ENCODE results near the gene CGREF1. TPM values are rescaled to one million over a fixed set of nuclear protein-coding genes. Genes with fewer than 3 reads are reported as not detected.
"Not testable (repeated sequence)": the region's sequence is repeated elsewhere in the genome, so short reads cannot be mapped to it uniquely, and the experiment has no call there.

CGREF1 gene
- total and polyA plus RNA-seq, 7 donors, result 0.68 to 2.6 (median 1.1) TPM; not detected in 2

GRCh38 chr2:27125104-27125503, 6.2 kb upstream of the CGREF1 start:
- H3K36me3 ChIP-seq, result peaks cover 0 to 5% (median 1%) of the 10 kb centered on the region in 4 donors
- H3K4me3 ChIP-seq, result no peak overlapping the region
- H3K27me3 ChIP-seq, result no peaks in the 10 kb centered on the region
- H3K27ac ChIP-seq, result no peak overlapping the region
- no peaks in the 10 kb centered on the region for H3K9me3 ChIP-seq
- DNase-seq, result no peak
- TF ChIP-seq POLR2A (IDR thresholded peaks at IDR 0.05) (no peak), EP300 (IDR thresholded peaks at IDR 0.05) (no peak), POLR2AphosphoS5 (IDR thresholded peaks at IDR 0.05) (no peak), CTCF (IDR thresholded peaks at IDR 0.05) (no peak)
- WGBS, 2 donors, result 92 to 93% methylated on average over 3 of the region's 3 CpGs
- H3K4me1 ChIP-seq, result peaks cover 0 to 11% (median 3%) of the 10 kb centered on the region in 4 donors
- intact Hi-C loops (cut with DNase I), result no loop called here

GRCh38 chr2:27123302-27124150, 4.6 kb upstream of the CGREF1 start, which contains the start of gene ABHD1:
TSS of gene ABHD1 (plus strand) at chr2:27123815. CDS start at chr2:27123949, 134 bp downstream.
- no peaks in the 10 kb centered on the region for H3K9me3 ChIP-seq
- peak within 1 kb of the TSS; percentile 27 to 63 (median 54) for H3K4me3 ChIP-seq
- H3K27me3 ChIP-seq, result peaks cover 8 to 12% (median 10%) of the 10 kb centered on the region in 3 donors
- peak; percentile 79 for DNase-seq
- H3K36me3 ChIP-seq, result no peaks in the 10 kb centered on the region
- H3K27ac ChIP-seq, result peak within 1 kb of the TSS; percentile 4 to 43 (median 36)
- no peak for TF ChIP-seq POLR2A (IDR thresholded peaks at IDR 0.05)
- TF ChIP-seq EP300 (IDR thresholded peaks at IDR 0.05), result no peak
- no peak for TF ChIP-seq POLR2AphosphoS5 (IDR thresholded peaks at IDR 0.05)
- no peak for TF ChIP-seq CTCF (IDR thresholded peaks at IDR 0.05)
- H3K4me1 ChIP-seq, result peaks cover 0 to 18% (median 10%) of the 10 kb centered on the region in 4 donors
- 5 to 7% methylated on average over 47 of the region's 47 CpGs for WGBS, 2 donors
- intact Hi-C loops (cut with DNase I), result no loop called here

GRCh38 chr2:27122791-27123190, 3.9 kb upstream of the CGREF1 start:
- WGBS, 2 donors, result 93% methylated on average over 7 of the region's 7 CpGs
- no peaks in the 10 kb centered on the region for H3K9me3 ChIP-seq
- H3K4me1 ChIP-seq, result peaks cover 0 to 23% (median 13%) of the 10 kb centered on the region in 4 donors
- TF ChIP-seq POLR2A (IDR thresholded peaks at IDR 0.05) (no peak), CTCF (IDR thresholded peaks at IDR 0.05) (no peak), POLR2AphosphoS5 (IDR thresholded peaks at IDR 0.05) (no peak)
- peaks cover 16 to 19% (median 18%) of the 10 kb centered on the region in 3 donors for H3K27me3 ChIP-seq
- H3K36me3 ChIP-seq, result no peaks in the 10 kb centered on the region
- no peak overlapping the region for H3K27ac ChIP-seq
- DNase-seq, result peak; percentile 59
- intact Hi-C loops (cut with DNase I), result no loop called here
- peak overlapping the region in 1 of 4 donors; percentile 52 for H3K4me3 ChIP-seq

DNA sequence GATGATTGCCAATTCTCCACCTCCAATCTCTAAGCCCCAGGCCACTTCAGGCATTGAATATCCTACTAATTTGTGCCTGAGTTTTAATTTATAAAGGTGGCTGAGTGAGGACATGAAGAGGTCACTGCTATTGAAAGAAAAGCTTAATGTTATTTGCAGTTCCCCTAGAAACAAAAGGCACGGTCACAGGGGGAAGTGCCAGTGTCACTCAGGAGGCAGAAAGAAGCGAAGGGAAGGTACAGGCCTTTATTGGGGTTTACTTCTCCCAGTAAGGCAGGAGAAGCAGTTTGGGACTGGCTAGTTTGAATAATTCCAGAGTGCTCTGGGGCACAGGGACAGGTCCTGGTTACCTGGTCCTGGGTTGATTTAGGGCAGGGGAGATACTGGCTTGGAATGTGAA, 3.0 kb upstream of the CGREF1 start:
- peaks cover 0 to 23% (median 13%) of the 10 kb centered on the region in 4 donors for H3K4me1 ChIP-seq
- peaks cover 16 to 28% (median 23%) of the 10 kb centered on the region in 3 donors for H3K27me3 ChIP-seq
- H3K9me3 ChIP-seq, result no peaks in the 10 kb centered on the region
- H3K4me3 ChIP-seq, result no peak overlapping the region
- no peak for TF ChIP-seq POLR2A (IDR thresholded peaks at IDR 0.05)
- TF ChIP-seq EP300 (IDR thresholded peaks at IDR 0.05), result no peak
- TF ChIP-seq CTCF (IDR thresholded peaks at IDR 0.05), result no peak
- no peak for TF ChIP-seq POLR2AphosphoS5 (IDR thresholded peaks at IDR 0.05)
- intact Hi-C loops (cut with DNase I), result no loop called here
- no peaks in the 10 kb centered on the region for H3K36me3 ChIP-seq
- H3K27ac ChIP-seq, result no peak overlapping the region
- 77 to 80% methylated on average over 2 of the region's 2 CpGs for WGBS, 2 donors
- no peak for DNase-seq

DNA sequence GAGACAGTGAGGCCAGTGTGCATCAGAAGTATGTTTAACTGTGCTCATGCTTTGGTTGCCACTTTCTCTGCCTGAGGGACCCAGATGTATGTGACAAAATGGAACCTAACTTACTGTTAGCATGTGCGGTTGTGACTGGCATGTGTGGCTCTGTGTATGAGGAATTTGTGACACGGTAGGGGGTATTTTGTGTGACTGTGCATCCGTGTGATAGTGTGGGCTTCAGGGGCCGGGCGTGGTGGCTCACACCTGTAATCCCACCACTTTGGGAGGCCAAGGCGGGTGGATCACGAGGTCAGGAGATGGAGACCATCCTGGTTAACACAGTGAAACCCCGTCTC, 372 bp upstream of the CGREF1 start:
- peaks cover 16 to 33% (median 23%) of the 10 kb centered on the region in 3 donors for H3K27me3 ChIP-seq
- DNase-seq; H3K36me3 ChIP-seq; intact Hi-C loops (cut with DNase I); H3K27ac ChIP-seq; H3K9me3 ChIP-seq: not testable (repeated sequence)
- WGBS, 2 donors, result 75 to 85% methylated on average over 8 of the region's 8 CpGs
- H3K4me1 ChIP-seq, result peaks cover 0 to 23% (median 13%) of the 10 kb centered on the region in 4 donors
- peak overlapping the region in 3 of 4 donors; percentile 34 to 44 (median 39) for H3K4me3 ChIP-seq

All from sigmoid colon (tissue), 7 donors.